ENCODE data around the gene GNPTG.

GNPTG gene

DNA sequence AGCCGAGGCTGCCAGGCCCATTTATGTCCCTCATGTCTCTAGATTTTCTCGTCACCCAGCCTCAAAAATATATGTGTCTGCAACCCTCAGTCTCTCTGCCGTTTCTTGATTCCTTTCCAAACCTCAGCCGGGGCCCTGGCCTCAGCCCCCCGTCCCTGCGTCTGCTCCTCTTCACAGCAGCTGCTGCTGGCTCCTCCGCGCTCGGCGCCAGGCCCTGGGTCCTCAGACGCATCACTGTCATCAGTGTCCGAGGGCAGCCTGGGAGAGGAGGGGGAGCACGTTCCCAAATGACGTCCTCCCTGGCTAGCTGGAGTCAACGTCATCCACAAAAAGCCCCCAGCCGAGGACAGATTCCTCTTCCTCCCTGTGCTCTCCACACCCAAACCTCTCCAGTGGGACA is 2.4 kb upstream of the GNPTG start:
- DNase-seq: no peak

- no peak for DNase-seq
Measured at GRCh38 chr16:1349951-1350350, 1.8 kb upstream of the GNPTG start.

DNA sequence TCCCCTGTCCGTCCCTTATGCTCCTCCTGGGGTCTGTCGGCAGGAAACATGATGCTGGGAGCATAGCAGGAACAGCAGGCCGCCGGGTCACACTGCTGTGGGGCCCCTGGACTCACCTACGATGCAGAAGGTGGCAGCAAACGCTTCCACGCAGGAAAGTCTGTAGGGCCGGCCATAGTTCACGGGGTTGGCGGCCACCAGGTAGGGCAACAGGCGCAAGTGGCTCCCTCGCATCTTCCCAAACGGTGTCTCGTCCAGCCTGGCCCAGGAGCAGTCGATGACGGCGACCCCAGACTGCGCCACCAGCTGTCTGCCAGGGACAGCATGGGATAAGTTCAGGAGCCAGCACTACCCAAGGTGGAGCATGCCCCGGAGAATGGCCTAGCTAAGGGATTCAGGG is 1.0 kb upstream of the GNPTG start:
- DNase-seq: no peak

- no peak for DNase-seq
Measured at GRCh38 chr16:1351215-1351581, 533 bp upstream of the GNPTG start.

DNA sequence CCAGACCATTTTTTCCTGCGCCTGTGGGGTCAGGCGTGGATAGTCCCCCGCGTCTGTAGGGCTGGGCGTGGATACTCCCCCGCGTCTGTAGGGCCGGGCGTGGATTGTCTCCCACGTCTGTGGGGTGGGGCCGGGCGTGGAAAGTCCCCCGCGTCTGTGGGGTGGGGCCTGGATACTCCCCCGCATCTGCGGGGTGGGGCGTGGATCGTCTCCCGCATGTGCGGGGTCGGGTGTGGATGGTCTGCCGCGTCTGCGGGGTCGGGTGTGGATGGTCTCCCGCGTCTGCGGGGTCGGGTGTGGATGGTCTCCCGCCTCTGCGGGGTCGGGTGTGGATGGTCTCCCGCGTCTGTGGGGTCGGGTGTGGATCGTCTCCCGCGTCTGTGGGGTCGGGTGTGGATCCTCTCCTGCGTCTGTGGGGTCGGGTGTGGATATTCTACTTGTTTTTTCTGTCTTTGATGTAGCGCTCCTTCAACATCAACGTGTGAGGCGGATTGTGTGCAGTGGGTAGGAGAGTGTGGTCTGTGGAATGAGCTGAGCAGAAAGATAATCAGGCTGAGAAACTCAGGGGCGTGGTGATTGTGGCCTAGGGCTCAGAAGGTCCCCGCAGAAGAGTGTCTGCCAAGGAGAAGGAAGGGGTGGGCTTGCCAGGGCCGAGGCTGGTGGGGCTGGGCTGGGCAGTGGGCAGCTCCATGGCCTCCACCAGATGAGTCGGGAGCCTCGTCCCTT is 3.2 kb downstream of the GNPTG start:
- DNase-seq: no peak

DNA sequence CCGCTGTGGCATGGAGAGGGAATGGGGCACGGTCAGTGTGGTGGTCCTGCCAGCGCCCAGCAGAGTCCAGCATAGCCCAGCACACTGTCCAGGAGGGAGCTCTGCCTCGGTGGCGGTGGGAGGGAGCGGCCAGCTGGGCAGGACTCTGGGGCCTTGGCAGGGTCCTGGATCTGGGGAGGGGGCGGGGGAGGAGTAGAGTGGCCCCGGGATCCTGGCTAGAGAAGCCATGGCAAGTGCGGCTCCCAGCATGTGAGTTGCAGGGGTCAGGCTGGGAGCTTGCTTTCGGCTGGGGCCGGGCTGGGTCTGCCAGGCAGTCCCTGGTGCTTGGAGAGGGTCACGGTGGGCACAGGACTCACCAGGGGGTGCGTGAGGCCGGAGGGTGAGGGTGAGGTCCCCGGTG is 3.9 kb downstream of the GNPTG start:
- DNase-seq: no peak

- no peak for DNase-seq
Measured at GRCh38 chr16:1356061-1356900, 4.5 kb downstream of the GNPTG start.

DNA sequence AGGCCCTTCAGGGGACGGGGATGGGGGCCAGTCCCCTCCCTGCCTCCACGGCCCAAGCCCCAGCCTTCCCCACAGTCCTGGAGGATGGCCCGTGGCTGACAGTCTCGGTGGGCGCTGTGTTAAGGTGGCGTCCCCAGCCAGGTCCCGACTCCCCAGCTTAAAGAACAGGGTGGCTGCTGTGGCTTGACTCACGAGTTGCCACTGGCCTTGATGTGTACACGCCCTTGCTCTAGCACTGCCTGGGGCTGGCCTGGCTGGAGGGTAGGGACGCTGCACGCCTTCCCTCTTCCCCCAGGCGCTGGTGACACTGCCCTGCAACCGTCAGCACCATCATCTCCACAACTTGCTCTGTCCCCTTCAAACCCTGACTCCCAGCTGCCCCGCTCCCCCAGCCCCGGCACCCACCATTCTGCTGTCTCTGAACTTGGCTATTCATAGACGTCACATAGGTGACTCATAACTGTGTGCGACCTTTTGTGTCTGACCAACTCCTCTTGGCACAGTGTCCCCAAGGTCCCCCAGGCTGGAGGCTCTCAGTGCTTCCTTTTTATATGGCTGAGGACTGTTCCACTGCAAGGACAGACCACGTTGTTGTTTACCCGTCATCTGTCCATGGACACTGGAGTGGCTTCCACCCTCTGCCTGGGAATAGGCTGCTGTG is 6.3 kb downstream of the GNPTG start:
- DNase-seq: no peak

GRCh38 chr16:1361685-1362360 is 10.1 kb downstream of the GNPTG start:
- DNase-seq: no peak

GRCh38 chr16:1362807-1363206 is 11.1 kb downstream of the GNPTG start:
- no peak for DNase-seq

- DNase-seq: peak; percentile 19 to 27
Measured at GRCh38 chr16:1363501-1364041, 11.8 kb downstream of the GNPTG start.

DNA sequence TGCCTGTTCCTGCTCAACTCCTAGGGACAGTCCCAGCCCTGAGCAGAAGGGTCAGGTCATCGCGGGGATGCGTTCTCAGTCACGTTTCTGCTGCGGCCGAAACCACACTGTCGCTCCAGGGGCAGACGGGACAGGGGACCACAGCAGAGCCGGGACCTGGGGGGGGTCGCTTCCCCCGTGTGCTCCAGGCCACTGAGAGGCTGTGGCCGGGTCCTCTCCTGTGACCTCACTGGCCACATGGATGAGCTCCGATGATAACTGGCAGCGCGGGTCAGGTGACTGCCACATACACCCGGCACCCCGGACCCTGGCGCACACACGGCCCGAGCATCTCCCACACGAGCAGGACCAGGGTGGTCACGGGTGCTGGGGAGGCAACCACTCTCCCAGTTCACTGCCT is 12.8 kb downstream of the GNPTG start:
- DNase-seq: no peak

DNA sequence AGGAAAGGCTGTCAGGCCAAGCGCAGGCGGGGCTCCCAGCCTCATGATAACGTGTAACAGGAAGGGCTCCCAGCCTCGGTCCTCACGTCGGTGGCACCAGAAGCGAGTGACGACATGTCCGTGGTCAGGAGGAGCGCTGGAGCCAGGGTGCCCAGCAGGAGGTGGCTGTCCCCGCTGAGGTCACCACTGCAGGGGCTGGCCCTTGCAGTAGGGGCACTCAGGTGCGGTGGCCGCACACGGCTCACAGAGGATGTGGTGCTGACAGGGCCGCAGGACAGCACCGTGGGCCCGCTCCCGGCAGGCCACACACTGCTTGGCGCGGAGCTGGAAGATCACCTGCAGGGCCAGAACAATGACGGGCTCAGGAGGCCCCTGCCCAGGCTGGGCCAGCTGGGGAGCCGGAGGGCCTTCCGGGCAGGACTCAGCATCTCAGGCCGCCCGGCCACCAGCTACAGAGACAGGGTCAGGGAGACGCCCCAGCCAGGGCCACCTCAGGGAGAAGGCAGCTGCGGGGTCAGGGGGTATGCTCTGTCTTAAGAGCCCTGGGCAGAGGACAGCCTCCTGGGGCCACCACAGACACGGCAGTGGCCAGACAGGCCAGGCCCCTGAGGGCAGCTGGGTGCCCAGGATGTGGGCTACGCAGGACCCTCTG is 14.5 kb downstream of the GNPTG start:
- no peak for DNase-seq

- DNase-seq: no peak
Measured at GRCh38 chr16:1366712-1367299, 15.1 kb downstream of the GNPTG start.

DNA sequence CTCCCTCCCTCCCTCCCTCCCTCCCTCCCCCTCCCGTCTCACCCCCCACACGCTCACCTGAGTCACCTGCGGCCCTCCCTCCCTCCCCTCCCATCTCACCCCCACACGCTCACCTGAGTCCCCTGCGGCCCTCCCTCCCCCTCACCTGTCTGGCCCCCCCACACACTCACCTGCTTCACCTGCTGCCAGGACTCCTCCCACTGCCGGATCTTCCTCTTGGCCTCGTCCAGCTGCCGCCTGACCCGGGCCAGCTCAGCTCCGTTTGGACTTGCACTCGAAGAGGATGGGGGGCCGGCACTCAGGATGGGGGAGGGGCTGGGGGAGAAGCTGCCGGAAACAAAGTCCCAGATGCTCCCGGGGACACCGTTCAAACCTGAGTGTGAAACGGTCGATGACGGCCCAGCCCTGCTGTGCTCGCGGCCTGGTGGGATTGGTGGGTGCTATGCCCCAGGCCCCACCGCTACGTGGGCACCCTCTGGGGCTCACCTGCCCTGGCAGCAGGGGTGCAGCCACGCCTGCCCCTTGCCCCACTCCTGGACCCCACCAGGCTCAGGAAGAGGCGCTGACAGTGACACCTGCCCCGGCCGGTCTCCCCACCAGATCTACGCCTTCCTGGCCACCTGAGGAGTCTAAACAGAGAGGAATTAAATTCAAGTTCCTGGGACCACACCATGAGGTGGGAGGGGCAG is 15.9 kb downstream of the GNPTG start:
- DNase-seq: no peak

DNA sequence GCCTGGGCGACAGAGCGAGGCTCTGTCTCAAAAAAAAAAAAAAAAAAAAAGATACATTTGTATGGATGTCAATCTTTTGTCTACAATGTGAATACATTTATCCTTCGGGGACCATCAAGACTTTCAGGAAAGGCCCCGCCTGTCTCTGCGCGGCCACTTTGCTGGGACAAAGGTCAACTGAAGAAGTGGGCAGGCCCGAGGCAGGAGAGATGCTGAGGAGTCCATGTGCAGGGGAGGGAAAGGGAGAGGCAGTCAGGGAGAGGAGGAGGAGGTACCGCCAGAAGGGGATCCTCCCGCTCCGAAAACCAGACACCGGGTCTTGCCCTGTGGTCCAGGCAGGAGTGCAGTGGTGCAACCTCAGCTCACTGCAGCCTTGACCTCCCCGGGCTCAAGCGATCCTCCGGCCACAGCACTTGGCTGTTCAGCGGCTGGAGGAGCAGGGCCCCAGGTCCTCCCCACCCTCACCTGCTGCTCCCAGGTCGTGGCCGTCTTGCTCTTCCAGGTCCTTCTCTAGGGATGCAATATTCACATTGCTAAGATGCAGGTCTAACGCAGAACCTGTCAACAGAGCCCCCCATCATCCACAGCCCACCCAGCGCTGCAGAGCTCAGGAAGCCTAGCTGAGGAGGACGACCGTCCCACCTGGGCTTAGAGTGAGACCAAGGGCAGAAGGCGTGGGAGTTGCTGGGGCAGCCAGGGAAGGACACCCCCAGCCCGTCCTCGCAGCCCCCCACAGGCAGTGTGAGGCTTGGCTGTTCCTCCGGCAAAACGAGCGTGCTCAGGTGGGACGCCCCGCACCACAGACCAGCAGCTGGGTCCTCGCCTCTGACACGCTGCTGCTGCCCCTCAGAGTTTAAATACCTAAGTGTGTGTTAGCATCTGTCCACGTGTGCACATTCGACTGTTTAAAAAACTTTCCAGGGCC is 19.6 kb downstream of the GNPTG start:
- no peak for DNase-seq

GRCh38 chr16:1372292-1372950 is 20.7 kb downstream of the GNPTG start:
- DNase-seq: no peak

GRCh38 chr16:1374418-1375297 is 22.9 kb downstream of the GNPTG start:
- no peak for DNase-seq

DNA sequence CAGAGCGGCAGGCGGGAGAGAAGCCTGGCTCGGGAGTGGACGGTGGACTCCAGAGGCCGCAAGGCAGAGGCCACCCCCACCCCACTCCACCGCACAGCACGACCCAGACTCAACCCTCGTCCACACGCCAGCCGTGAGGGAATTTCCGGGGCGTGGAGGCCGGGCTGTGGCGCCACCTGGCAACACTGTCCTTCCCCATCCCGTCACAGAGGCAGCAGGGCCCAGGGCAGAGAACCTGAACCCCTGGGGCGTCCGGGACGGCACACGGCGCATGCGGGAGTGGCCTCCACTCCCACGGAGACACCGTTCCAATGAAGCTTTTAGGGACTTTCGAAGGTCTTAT is 23.5 kb downstream of the GNPTG start:
- no peak for DNase-seq
